HG03571 (cell line): ENCODE data around the gene PLEKHA6.

ENCODE experiments used
- ATAC-seq: cut with Tn5 transposase; IDR thresholded peaks from one replicate; pipeline ENCODE4 v1.9.1; 2021; ENCODE audit not compliant: unreplicated experiment

The PLEKHA6 gene

GRCh38 chr1:204262506-204263253, 97.0 kb downstream of the PLEKHA6 start:
- no peak for ATAC-seq

- no peak for ATAC-seq
Observed at GRCh38 chr1:204261746-204262505, 97.8 kb downstream of the PLEKHA6 start.

DNA sequence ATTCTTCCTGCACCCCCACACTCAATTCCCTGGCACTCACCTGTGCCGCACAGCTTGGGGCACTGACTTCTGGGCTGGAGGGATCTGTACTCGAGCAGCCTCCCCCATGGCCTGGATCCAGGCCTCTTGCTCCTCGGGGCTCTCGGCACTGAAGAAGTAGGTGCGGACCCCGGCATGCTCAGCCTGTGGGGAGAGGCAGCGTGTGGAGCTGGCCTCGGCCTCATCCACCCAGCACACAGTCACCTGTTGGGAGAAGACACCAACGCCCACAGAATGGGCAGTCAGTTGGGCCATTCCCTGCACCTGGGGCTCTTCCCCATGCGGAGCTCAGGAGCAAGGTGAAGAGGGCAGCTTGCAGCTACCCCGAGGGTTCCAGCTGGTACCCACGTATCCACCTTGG, 98.5 kb downstream of the PLEKHA6 start:
- ATAC-seq = no peak

- no peak for ATAC-seq
Observed at GRCh38 chr1:204260601-204261197, 99.0 kb downstream of the PLEKHA6 start.

DNA sequence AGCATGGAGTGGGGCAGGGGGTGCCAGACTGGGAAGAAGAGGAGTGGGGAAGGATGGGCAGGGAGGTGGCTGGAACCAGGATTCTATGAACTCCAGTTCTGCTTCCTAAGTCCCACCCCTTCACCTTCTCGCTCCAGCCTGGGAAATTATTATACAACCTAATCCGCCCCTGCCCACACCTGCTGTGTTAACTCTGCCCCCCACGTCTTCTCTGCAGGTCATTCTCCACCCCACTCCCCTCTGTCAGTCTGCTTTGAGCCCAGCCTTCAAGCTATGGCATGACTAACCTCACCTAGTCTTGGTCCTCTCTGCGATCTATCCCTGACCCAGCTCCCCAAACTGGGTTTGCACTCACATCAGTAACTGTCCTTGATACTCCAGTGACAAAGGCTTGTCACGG, 99.9 kb downstream of the PLEKHA6 start:
- no peak for ATAC-seq

GRCh38 chr1:204259196-204259595, 100.5 kb downstream of the PLEKHA6 start:
- no peak for ATAC-seq

DNA sequence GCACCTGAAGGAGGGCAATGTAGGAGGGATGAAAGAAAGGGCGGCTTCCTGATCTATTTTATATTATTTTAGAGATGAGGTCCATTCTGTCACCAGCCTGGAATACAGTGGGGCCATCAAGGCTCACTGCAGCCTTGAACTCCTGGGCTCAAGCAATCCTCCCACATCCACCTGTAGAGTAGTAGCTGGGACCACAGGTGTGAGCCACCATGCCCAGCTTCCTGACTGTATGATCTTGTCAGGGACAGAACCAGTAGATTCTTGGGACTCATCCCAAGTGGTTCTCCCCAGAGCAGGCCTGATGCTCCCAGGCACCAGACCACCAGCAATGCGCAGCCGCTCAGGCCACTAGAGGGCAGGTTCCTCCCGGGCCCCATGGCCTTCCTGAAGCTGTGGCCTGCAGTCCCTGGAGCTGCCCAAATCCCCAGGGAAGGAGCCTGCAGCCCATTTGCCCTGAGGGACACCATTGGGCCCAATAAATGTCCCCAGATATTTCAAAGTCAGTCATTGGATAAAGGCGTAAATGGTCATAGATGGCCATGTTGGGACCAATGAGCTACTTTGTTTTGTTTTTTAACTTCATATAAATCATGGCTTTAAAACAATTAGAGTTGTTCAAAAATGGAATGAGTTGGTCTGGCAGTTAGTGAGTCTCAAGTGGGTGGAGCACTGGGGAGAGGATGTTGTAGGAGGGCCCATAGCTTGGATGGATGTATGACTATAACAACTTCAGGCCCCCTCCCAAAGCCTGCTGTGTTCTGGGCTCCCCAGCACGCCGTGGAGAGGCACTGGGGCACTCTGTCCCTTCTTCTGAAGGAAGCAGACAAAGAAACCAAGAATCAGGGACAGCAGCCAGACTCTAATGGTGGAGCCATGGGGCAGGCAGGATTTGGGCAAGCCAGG, 101.3 kb downstream of the PLEKHA6 start:
- no peak for ATAC-seq

GRCh38 chr1:204257446-204257845, 102.3 kb downstream of the PLEKHA6 start:
- ATAC-seq = no peak

DNA sequence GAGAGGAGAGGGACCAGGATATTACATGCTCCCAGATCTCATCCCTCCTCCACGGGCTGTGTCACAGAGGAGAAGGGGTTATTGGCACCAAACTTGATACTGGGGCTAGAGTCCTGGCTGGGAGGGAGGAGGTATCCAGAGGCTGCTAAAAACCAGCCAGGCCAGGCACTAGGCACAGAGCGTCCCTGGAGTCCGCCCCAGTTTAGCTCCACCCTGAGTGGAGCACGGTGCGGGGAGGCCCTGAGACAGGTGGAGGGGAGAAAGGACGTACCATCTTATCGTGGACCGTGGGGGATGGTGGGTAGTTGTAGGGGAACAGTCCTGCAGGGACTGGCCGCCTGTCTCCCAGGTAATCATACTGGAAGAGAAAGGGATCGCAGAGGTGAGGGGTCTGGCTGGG, 103.2 kb downstream of the PLEKHA6 start:
- no peak for ATAC-seq

DNA sequence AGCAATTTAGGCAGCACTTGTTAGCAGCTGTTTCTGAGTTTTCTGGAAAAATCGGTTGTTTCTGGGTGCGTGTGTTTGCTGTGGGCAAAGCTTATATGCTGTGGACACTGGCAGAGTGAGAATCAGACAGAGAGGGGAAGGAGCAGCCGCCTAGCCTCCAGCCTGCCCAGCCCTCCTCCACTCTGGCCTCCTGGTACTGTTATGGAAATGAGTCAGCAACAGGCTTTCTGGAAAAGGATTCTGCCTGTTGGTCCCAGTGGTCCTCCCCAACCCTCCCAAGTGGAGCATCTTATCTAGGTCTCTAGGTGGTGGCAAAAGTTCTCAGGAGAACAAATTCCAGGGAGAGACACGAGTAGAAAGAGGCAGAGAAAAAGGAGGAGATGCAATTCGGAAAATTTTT, 103.8 kb downstream of the PLEKHA6 start:
- no peak for ATAC-seq

DNA sequence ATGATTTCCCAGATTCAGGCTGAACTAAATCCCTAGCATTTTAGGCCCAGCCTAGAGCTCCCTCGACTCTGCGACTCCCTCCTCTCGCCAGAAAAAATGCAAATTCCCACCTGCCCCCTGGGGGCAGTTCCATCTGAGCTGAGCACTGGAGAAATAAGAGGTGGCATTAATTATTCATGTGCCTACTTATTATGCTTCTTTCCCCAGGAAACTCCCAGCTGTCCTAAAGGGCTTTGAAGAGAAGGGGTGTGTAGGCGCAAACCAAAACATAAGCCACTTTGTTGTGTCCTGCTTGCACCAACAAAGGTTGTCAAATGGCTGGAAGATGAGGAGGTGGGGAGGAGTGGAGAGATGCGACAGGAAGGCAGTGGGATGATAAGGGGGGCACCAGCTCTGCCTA, 104.5 kb downstream of the PLEKHA6 start:
- no peak for ATAC-seq

GRCh38 chr1:204254031-204254661, 105.6 kb downstream of the PLEKHA6 start:
- no peak for ATAC-seq

DNA sequence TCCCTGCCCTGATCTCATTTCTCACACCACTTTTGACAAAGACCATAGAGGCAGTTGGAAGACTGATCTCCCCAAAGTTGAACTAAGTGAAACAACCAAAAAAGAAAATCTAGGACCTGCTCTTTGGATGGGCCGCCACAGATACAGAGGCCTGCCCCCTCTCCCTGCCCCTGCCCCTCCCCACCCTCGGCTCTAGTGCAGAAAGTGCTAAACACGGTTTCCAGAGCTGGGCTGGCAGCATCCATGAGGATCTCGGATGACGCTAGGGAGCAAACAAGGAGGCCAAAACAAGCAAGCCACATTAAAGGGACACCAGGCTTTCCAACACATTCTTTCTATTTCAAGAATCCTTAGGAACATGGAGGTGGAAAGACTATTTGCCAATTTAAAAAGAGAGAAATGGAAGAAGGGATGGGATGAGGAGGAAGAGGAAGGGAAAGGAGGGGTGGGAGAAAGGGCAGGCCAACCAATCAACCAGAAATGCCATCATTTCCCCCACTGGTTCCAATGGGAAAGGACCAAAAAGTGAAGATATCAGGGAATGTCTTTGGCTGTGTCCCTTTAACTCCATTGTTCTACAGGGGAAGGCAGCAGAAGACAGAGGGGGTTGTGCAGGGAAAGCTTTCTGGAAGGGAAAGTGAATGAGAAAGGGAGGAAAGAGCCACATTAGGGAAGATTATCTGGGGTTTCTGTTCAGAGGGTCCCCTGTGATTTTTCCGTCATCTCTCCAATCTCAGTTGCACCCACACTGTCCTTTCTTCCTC, 107.6 kb downstream of the PLEKHA6 start:
- ATAC-seq = no peak

DNA sequence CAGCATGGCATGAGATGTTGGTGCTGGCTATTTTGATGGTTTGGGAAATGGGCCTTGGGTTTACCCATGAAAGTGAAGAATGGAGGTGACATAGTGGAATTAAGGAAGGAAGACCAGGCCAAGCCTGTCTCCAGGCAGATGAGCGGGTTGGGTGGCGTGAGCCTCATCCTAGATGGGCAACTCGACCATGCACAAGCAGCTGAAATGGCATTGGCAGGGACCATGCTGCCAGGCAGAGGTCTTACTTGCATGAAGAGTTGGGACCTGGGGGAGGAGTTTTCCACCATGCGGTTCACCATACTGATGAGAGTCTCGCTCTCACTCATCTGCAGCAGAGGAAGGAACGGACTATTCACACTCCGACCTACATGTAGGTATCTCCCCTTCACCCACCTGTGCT, 108.4 kb downstream of the PLEKHA6 start:
- no peak for ATAC-seq

DNA sequence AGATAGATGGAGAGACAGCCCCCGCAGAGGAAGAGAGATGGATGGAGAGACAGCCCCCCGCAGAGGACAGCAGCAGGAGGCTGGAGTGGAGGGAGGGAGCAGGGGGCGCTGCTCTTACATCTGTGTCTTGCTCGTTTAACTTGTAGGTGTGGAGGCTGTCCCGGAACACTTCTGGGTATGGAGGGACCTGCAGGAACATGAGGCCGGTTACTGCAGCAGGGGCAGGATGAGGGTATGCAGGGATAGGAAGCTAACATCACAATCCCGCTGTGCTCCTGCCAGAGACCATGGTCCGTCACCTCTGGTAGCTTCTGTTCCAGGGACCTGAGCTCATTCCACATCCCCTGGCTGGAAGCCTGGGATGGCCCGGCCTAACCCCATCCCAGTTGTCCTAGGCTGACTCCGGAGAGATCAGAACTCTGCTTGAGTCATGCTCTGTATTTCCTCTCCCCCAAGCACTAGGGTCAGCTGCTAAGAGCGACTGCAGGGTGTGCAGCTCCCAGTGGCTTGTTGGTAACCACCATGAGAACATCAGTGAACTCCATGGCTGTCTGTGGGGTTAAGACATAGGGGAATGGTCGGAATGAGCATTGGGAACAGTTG, 109.2 kb downstream of the PLEKHA6 start:
- no peak for ATAC-seq

DNA sequence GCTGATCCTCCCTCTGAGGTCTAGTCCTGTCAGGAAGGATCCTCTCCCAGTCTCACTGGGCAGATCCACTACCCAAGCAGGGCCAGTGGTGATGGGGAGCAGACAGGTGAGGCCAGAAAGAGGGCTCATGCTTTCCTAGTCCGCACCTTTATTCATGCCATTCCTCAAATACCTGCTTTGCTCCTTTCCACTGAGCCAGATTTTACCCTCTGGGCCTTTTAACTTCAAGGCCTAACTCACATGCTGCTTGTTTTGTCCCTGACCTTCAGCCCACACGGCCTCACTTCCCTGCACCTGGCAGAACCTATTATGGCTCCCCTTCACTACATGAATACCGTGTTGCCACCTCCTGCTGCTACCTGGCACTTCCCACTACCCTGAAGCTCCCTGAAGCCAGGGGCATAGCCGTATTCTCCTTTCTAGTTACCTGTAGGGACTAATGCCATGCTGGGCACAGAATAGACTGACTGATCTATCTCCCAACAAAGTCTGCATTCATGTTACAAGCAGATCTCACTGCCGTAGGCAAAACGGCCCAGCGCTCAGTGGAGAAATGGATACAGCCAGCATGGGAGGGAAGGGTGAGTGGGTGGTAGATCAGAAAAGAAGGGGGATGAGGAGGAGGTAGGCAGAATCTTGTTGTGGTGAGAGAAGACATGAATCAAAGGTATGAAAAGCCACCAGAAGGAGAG, 109.8 kb downstream of the PLEKHA6 start:
- ATAC-seq = no peak

GRCh38 chr1:204248954-204249353, 110.8 kb downstream of the PLEKHA6 start:
- no peak for ATAC-seq

DNA sequence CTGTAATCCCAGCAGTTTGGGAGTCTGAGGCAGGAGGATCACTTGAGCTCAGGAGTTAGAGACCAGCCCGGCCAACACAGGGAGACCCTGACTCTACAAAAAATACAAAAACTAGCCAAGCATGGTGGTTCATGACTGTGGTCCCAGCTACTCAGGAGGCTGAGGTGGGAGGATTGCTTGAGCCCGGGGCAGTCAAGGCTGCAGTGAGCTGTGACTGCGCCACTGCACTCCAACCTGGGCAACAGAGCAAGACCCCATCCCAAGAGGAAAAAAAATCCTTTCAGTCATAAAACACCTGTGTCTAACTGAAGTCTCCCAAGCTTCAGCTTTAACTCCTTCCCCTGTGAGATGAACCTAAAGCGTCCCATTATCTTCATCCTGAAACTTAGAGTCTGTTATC, 112.9 kb downstream of the PLEKHA6 start:
- no peak for ATAC-seq

GRCh38 chr1:204242920-204243319, 116.8 kb downstream of the PLEKHA6 start:
- no peak for ATAC-seq
